HEK293 (cell line): ENCODE data around the gene RPL6.

Source experiments
- CTCF ChIP-seq: fragments of 450-650 bp; formaldehyde crosslinking; IDR thresholded peaks from 2 replicates; pipeline ENCODE4 v1.5.1; 2016; ENCODE audit warnings: missing biosample characterization, missing genetic modification characterization
- ZEB2 ChIP-seq: fragments of 450-650 bp; formaldehyde crosslinking; IDR thresholded peaks from 2 replicates; pipeline ENCODE4 v1.5.1; 2016; ENCODE audit warnings: missing biosample characterization, missing genetic modification characterization
- ZFHX2 ChIP-seq: fragments of 450-650 bp; formaldehyde crosslinking; conservative IDR thresholded peaks from 2 replicates; pipeline ENCODE4 v1.5.1; 2016; ENCODE audit warnings: missing biosample characterization, missing genetic modification characterization

DNA sequence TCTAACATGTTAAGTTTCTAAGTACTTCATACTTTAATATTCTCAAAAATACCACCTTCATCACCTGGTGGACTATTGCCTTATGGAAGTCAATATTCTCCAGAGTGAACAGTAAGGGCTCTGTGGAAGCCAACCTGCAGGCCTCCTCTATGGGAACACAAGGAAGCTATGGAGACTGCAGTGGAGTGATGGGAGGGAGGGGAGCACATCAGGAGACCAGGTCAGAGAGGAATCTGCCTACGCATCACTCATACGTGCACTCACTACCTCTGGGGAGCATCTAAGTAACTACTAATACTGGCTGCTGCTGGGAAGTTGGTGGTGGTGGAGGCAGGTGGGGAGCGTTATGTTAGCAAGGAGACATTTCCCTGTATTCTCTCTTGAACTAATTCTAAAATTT lies 47.1 kb downstream of the RPL6 start:
- TF ChIP-seq CTCF (no peak), ZFHX2 (tag by site-specific recombination) (no peak), ZEB2 (tag by site-specific recombination) (no peak)
